Thyroid gland (tissue), 4 donors: ENCODE measurements around the gene EXOG.

ENCODE experiments used
- CTCF ChIP-seq, 6 experiments: fragments of 200-600 bp in 3 of 6; fragments of 450-650 bp in 3 of 6; sonication (generic) in 3 of 6; IDR thresholded peaks; one replicate each; pipeline ENCODE4 v1.5.1; 2016 to 2019; ENCODE audit warnings: antibody characterized with exemption in 6 of 6, mild to moderate bottlenecking in 2 of 6, inconsistent platforms in 1 of 6, moderate library complexity in 1 of 6
- POLR2A ChIP-seq, 2 donors: fragments of 450-650 bp; IDR thresholded peaks; one replicate each; pipeline ENCODE4 v1.6.1; 2017; ENCODE audit warnings: antibody characterized with exemption in 2 of 2, mild to moderate bottlenecking in 2 of 2, moderate library complexity in 1 of 2

- TF ChIP-seq POLR2A (IDR thresholded peaks at IDR 0.05) (no peak), CTCF (IDR thresholded peaks at IDR 0.05) (no peak)
Observed at GRCh38 chr3:38465588-38466154, 30.5 kb upstream of the EXOG start.
